NCI-H69 (cell line): Measurements from ENCODE around the gene RPL35A.
"Not testable (repeated sequence)": the region's sequence is repeated elsewhere in the genome, so short reads cannot be mapped to it uniquely, and the experiment has no call there.

Experiments used
- DNase-seq: peaks from one replicate; lab custom pipeline; 2025; lab: John Stamatoyannopoulos, UW

Gene RPL35A

DNA sequence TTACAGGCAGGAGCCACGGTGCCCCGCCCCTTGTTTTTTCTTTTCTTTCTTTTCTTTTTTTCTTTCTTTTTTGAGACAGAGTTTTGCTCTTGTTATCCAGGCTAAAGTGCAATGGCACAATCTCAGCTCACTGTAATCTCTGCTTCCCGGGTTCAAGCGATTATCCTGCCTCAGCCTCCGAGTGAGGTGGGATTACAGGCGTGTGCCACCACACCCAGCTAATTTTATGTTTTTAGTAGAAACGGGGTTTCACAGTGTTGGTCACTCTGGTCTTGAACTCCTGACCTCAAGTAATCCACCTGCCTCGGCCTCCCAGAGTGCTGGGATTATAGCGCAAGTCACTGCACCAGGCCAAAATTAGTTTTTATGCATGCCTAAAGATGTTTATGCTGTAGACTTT, 2.5 kb downstream of the RPL35A start:
- no peak for DNase-seq

DNA sequence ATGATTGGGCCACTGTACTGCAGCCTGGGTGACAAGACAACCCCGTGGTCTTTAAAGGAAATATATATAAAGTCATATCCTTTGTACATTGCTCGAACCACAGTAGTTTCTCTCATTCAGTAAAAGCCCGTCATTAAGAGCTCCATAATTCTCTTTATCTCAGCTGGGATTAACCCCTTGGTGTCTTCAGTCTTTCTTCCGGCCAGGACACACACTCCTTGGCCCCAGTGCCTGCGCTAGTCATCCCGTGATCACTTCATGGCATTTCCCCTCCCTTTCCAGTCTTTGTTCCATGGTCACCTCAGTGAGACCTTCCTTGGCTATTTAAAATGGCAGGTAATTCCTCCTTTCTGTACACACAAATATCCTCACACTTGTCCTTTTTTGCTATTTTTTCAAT, 3.3 kb downstream of the RPL35A start:
- no peak for DNase-seq

DNA sequence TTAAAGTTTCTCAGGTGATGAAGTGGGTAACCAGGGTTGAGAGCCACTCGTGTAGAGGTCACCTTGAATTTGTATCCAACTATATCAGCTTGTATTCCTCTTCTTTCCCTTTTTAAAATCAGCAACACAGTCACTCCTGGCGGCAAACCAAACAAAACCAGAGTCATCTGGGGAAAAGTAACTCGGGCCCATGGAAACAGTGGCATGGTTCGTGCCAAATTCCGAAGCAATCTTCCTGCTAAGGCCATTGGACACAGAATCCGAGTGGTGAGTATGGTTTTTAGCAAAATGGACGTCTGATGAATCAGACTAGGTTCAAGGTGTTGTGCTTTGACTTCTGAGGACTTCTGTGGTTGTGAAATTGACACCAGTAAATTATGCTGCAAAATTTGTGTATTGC, 3.9 kb downstream of the RPL35A start:
- no peak for DNase-seq

GRCh38 chr3:197955892-197956477, 6.0 kb downstream of the RPL35A start:
- DNase-seq: no peak

- DNase-seq: no peak
Measured at GRCh38 chr3:197956626-197956988, 6.6 kb downstream of the RPL35A start.

DNA sequence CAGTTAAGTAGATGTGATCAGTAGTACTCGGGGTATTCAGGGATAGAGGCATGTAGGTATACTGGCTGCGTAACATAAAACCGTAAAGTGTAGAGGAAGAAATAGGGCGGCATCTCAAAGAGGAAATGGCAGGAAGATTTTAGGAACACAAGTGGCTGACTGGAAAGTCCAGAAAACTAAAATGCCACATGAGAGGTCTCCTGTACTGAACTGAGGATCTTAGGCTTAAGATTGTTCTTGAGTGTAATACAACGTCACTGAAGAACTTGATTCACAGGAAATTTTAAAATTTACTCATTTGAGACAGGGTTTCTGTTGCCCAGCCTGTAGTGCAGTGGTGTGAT, 7.8 kb downstream of the RPL35A start:
- DNase-seq: no peak

DNA sequence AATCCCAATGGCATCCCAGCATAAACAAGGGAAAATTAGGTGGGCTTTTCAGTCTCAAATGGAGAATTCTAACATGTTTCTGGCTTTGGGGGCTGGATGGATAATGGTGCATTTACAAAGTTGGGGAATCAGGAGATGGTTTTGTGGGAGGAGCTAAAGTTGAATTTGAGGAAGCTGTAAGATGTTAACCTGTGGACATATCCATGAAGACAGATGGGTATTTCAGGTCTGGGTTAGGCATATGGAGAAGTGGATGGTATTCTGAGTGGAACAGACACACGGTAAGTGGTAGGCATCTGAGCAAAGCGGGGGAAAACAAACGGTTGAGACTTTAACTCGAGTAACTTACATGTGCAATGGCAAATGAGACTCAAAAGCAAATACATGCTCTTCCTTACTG, 8.4 kb downstream of the RPL35A start:
- DNase-seq: no peak

DNA sequence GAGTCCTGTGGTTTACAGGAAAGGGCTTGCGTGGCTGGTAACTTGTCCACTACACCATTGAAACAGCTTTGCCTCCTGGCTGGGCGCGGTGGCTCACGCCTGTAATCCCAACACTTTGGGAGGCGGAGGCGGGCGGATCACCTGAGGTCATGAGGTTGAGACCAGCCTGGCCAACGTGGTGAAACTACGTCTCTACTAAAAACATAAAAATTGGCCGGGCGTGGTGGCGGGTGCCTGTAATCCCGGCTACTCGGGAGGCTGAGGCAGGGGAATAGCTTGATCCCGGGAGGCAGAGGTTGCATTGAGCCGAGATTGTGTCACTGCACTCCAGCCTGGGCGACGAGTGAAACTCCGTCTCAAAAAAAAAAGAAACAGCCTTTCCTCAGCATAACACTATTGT, 8.9 kb downstream of the RPL35A start:
- not testable (repeated sequence) for DNase-seq

GRCh38 chr3:197959500-197959890, 9.5 kb downstream of the RPL35A start:
- no peak for DNase-seq

DNA sequence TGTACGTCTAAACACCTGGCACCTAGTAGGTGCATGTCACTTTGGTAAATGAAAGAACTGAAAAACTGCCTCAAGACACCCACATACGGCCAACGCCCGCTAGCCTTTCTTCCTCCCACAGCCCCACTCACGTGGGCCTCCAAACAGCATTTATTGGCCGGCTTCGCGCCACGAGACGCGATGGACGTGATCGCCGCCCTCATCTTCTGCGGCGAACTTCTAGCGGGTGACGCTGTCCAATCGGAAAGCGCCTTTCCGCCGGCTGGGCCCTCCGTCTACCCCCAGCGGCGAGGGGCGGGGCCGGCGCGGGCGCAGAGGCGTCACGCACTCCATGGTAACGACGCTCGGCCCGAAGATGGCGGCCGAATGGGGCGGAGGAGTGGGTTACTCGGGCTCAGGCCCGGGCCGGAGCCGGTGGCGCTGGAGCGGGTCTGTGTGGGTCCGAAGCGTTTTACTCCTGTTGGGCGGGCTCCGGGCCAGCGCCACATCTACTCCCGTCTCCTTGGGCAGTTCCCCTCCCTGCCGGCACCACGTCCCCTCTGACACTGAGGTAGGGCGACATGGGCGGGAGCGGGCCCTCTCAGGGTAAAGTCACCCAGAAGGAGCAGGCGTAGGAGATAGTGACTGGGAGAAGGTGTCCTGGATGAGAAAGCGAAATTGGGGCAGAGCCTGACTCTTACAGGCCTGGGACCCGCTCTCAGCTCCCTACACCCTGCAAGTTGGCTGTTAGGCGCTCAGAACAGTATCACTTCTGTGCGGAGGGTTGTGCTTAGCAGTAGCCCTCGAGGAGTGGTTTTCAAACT, 10.1 kb downstream of the RPL35A start, which contains the start of gene LMLN:
LMLN (plus strand) TSS at position 327 of the 803 bp plus-strand sequence; CDS start at position 356, 29 bp downstream.
- DNase-seq: peak; percentile 98

DNA sequence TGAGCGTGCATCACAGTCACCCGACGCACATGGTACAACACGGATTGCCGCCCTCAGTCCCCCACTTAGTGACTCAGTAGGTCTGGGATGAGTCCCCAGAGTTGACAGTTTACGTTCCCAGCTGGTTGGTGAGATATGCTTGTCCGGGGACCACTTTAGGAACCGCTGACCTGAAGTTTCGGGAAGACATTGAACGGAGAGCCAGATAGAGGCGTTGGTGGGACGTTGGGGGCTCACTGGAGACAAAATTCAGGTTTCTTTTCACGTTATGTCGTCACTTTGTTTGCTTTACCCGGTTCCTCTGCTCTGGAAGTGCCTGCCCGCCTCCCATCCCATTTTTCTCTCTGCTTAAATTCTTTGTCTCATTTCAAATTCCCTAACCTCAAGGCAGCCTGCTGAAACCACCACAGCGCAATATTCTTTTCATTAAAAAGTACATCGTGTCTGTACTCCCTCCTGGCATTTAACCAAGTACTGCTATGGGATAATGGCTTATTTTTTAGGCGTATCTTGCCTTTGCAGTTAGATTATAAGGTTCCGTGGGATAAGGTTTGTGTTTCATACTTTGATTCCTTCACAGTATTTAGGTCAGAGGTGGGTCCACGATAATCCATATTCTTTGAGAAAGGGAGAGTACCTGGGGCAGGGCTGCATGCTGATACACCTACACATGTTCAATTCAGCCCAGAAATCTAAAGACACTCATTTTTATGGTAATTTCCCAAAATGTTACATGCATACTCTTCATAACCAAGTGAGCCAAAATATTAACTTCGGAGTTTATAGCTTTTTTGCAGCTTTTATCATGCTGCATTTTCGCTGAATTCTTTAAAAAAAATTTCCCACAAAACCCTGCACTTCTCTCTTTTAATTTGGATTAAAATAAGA, 10.9 kb downstream of the RPL35A start:
- no peak for DNase-seq

- DNase-seq: no peak
Measured at GRCh38 chr3:197961582-197961945, 11.6 kb downstream of the RPL35A start.

DNA sequence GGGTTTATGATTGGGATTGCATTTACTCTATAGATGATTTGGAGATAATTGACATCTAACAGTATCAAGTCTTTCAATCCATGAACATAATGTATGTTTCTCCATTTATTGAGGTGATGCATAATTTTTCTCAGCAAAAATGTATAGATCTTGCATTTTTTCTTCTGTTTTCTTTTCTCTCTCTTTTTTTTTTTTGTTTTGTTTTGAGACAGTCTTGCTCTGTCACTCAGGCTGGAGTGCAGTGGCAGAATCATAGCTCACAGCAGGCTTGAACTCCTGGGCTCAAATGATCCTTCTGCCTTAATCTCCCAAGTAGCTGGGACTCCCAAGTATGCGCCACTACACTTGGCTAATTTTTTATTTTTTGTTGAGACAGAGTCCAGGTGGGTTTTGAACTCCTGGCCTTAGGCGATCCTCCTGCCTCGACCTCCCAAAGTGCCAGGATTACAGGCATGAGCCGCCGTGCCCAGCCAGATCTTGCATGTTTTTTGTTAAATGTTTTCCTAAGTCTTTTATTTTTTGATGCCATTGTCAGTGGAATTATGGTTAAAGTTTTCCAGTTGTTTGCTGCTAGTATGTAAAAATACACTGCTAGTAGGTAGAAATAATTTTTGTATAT, 13.1 kb downstream of the RPL35A start:
- DNase-seq: no peak

- DNase-seq: not testable (repeated sequence)
Measured at GRCh38 chr3:197967337-197967989, 17.5 kb downstream of the RPL35A start.

- no peak for DNase-seq
Measured at GRCh38 chr3:197970588-197970987, 20.6 kb downstream of the RPL35A start.

DNA sequence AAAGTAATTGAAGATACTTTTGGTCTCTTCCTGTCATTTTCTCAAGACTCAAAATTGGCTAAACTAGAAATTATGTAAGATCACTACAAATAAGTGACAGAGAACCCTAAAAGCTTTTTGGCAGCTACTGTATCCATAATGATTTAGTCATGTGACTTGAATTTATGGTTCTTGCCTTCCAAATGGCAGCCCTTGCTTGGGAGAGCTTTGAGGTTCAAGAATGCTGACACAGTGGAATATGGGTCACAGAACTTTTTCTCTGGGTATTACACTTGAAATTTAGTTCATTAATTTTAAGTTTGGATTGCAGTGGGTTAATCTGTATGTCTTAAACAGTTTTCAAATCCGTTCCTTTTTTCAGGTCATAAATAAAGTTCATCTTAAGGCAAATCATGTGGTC, 24.0 kb downstream of the RPL35A start:
- DNase-seq: no peak

- no peak for DNase-seq
Measured at GRCh38 chr3:197975311-197975710, 25.3 kb downstream of the RPL35A start.

DNA sequence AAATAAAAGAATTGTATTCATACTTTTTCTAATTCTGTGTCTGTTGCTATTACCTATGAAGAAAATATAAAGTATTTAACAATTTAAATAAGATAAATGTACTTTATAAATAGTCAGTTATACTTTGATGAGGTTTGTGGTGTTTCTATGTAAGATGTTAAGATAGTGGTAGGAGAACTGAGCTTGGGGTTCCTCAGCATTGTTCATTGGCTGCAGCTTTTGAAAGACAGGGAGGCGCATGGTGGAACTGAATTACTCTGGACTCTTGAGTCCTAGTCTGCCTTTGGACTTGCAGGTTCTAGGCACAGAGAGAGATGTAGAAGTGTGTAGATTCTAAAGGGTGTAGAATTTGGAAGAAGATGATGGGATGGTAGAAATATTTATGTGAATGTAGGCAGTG, 33.1 kb downstream of the RPL35A start:
- no peak for DNase-seq

DNA sequence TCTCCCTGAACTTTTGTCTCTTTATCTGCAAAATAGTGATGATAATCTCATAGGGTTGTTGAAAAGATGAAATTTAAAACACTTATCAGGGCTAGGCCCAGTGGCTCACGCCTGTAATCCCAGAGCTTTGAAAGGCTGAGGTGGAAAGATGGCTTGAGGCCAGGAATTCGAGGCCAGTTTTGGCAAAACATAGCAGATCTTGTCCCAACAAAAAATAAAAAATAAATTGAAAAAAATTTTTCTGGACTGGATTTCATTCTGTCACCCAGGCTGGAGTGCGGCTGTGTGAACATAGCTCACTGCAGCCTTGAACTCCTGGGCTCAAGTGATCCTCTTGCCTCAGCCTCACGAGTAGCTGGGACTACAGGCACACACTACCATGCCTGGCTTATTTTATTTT, 39.7 kb downstream of the RPL35A start:
- DNase-seq: no peak

- no peak for DNase-seq
Measured at GRCh38 chr3:197994736-197995135, 44.7 kb downstream of the RPL35A start.

- DNase-seq: no peak
Measured at GRCh38 chr3:197996855-197997254, 46.9 kb downstream of the RPL35A start.

GRCh38 chr3:197997936-197998335, 47.9 kb downstream of the RPL35A start:
- no peak for DNase-seq
